IgD-negative memory B cell (primary cell): ENCODE measurements around the gene IBA57. TPM values are rescaled to one million over a fixed set of nuclear protein-coding genes. Genes with fewer than 3 reads are reported as not detected.

Source experiments
- H3K27ac Mint-ChIP-seq, 3 donors: one replicate each; pipeline ENCODE4 v1.8.0; 2020 to 2022; ENCODE audit warnings: mild to moderate bottlenecking in 3 of 3, mixed read lengths in 3 of 3, moderate library complexity in 1 of 3
- H3K27me3 Mint-ChIP-seq: one replicate; pipeline ENCODE4 v1.8.0; 2021; ENCODE audit warnings: mixed read lengths
- H3K36me3 Mint-ChIP-seq: one replicate; pipeline ENCODE4 v1.8.0; 2020; ENCODE audit warnings: mild to moderate bottlenecking, mixed read lengths
- H3K4me1 Mint-ChIP-seq, 3 donors: one replicate each; pipeline ENCODE4 v1.8.0; 2020 to 2022; ENCODE audit warnings: mixed read lengths in 3 of 3, mild to moderate bottlenecking in 1 of 3
- H3K4me3 Mint-ChIP-seq, 4 donors: one replicate each; pipeline ENCODE4 v1.8.0; 2020 to 2022; ENCODE audit warnings: mild to moderate bottlenecking in 4 of 4, mixed read lengths in 4 of 4, moderate library complexity in 3 of 4
- H3K9me3 Mint-ChIP-seq, 3 donors: one replicate each; pipeline ENCODE4 v1.8.0; 2020 to 2021; ENCODE audit warnings: mixed read lengths in 3 of 3, mild to moderate bottlenecking in 1 of 3
- polyA plus RNA-seq: library from polyadenylated mRNA; unstranded; fragments of 300-500 nt; fragmentation: Illumina TruSeq; gene quantifications from one replicate; pipeline ENCODE4 v1.2.3, GENCODE V29; 2021

Gene IBA57
- polyA plus RNA-seq, 1 donor from 2014 or later: 3.3 TPM

DNA sequence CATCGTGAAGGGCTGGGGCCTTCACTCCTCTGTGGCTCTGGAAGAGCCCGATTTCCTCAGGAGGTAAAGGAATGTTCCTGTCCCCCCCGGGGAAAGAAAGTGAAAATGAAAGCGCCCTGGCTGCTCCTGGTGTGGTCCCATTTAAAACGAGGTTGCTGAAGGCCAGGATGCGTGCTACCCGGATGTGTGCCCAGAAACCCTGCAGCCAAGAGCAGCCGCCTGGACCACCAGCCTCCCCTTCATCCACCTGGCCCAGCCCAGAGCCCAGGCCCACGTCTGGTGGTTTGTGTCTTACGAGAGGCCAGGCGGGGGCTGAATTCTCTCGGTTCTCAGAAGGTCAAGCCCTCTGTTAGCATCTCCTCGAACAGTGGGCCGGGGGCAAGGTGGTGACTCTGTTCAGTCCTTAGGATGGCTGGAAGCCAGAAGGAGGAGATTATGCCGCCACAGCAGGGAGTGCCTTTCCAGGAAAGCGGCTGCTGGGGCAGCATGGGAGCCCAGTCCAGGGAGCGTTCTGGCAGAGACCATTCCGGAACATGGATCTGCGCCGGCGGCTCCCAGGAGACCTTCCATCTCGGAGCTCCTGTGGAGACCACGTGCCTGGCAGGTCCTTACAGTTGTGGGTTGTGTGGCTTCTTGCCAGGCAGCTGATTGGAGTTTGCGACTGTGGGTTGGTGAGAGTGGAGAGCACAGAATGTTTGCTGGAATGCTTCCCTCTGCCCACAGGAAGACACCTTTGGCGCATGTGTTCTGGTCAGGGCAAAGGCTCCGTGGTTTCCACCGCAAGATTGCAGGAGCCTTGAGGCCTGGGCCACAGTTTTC is 24.2 kb upstream of the IBA57 start:
- H3K27ac Mint-ChIP-seq: peak overlapping the region; percentile 84 to 99 (median 88)
- H3K36me3 Mint-ChIP-seq: no peaks in the 10 kb centered on the region
- peak overlapping the region; percentile 84 to 98 (median 96) for H3K4me3 Mint-ChIP-seq
- no peaks in the 10 kb centered on the region for H3K9me3 Mint-ChIP-seq
- no peaks in the 10 kb centered on the region for H3K27me3 Mint-ChIP-seq
- peaks cover 7 to 37% (median 30%) of the 10 kb centered on the region in 3 donors for H3K4me1 Mint-ChIP-seq

DNA sequence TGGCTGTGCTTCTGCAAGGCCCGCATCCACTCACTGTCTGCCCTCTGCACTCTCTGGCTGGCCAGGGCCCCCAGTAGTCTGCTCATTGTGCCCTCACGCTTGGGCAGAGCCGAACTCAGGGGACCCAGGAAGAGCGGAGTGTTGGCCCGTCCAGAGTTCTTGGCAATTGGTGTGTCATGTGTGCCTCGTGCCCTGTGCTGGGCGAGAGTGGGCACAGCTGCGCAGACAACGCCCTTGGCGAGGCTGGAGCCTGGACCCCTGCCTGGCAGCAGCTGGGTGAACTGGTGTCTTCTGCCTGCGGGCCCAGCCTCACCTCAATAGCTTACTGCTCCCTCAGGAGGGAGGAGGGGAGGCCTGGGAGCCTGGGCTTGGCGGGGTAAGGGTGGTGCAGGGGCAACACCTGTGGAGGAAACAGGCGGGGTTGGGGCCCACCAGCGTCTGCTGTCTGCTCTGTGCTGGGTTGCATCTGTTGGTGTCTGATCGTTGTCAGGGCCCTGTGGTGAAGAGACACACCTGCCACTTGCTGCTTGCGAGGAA is 23.4 kb upstream of the IBA57 start:
- peak overlapping the region in 3 of 4 donors; percentile 48 to 84 (median 51) for H3K4me3 Mint-ChIP-seq
- no peaks in the 10 kb centered on the region for H3K36me3 Mint-ChIP-seq
- H3K9me3 Mint-ChIP-seq: no peaks in the 10 kb centered on the region
- H3K27me3 Mint-ChIP-seq: no peaks in the 10 kb centered on the region
- H3K4me1 Mint-ChIP-seq: peaks cover 7 to 30% (median 24%) of the 10 kb centered on the region in 3 donors
- H3K27ac Mint-ChIP-seq: no peak overlapping the region

DNA sequence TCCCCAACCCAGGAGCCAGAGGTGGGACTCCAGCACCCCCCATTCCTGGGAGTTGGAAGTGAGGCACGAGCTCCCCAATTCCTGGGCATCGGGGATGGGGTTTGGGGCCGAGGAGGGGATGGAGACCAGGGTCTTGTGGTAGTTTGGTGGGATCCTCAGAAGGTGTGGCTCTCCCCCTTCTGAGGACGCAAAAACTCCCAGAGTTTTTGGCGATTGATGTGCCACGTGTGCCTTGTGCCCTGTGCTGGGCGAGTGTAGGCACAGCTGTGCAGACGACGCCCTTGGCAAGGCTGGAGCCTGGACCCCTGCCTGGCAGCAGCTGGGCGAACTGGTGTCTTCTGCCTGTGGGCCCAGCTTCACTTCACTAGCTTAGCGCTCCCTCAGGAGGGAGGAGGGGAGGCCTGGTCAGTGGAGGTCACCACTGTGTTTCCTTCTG is 22.9 kb upstream of the IBA57 start:
- Mint-ChIP-seq H3K4me1 (peaks cover 7 to 28% (median 23%) of the 10 kb centered on the region in 3 donors), H3K27me3 (no peaks in the 10 kb centered on the region), H3K27ac (no peak overlapping the region), H3K4me3 (peak overlapping the region in 3 of 4 donors; percentile 12 to 60 (median 54)), H3K36me3 (no peaks in the 10 kb centered on the region), H3K9me3 (no peaks in the 10 kb centered on the region)

GRCh38 chr1:228143480-228144192 is 22.0 kb upstream of the IBA57 start:
- Mint-ChIP-seq H3K4me3 (peak overlapping the region in 3 of 4 donors; percentile 54 to 73 (median 60)), H3K9me3 (no peaks in the 10 kb centered on the region), H3K27ac (peak overlapping the region in 2 of 3 donors; percentile 59 to 84), H3K36me3 (no peaks in the 10 kb centered on the region), H3K27me3 (no peaks in the 10 kb centered on the region), H3K4me1 (peaks cover 0 to 22% (median 17%) of the 10 kb centered on the region in 3 donors)

DNA sequence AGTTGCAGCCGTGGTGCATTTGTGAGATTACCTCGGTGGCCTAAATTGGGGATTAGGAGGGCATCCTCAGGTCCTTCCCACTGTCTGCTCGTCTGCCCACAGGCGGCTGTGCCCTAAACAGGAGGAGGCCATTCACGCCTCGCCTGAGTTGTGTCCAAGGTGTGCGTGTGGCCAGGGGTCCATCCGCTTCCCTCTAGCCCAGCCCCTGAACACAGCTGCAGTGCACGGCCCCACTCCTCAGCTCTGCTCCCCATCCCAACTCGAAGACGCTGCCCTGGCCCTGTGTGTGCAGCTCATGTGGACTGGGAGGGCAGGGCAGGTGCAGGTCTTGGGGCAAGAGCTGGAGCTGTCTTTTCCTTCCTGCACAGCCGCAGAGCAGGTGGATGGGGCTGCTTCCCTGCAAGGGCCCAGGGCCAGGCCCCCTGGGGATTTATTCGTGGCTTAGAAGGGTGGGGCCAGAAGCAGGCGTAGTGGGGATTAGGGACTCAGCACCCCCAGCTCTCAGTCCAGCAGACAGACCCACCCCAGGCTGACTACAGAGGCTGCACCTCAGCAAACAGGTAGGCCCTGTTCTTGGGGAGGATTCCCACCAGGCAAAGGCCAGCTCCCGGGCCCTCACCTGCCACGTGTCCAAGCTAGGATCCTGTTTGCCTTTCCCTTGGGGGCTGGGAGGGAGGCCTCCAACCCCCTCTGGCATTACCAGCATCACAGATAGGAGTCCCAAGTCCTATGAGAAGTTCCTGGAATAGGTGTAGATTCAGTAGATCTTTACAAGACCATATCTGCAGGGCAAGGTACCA is 21.2 kb upstream of the IBA57 start:
- Mint-ChIP-seq H3K27me3 (no peaks in the 10 kb centered on the region), H3K4me1 (peaks cover 0 to 22% (median 17%) of the 10 kb centered on the region in 3 donors), H3K9me3 (no peaks in the 10 kb centered on the region), H3K27ac (peak overlapping the region in 1 of 3 donors; percentile 59), H3K36me3 (no peaks in the 10 kb centered on the region), H3K4me3 (peak overlapping the region in 2 of 4 donors; percentile 45 to 54)

- H3K9me3 Mint-ChIP-seq: no peaks in the 10 kb centered on the region
- peaks cover 0 to 19% (median 15%) of the 10 kb centered on the region in 3 donors for H3K4me1 Mint-ChIP-seq
- no peak overlapping the region for H3K27ac Mint-ChIP-seq
- H3K27me3 Mint-ChIP-seq: no peaks in the 10 kb centered on the region
- H3K36me3 Mint-ChIP-seq: no peaks in the 10 kb centered on the region
- peak overlapping the region in 1 of 4 donors; percentile 42 for H3K4me3 Mint-ChIP-seq
Measured at GRCh38 chr1:228144993-228145343, 20.6 kb upstream of the IBA57 start.

DNA sequence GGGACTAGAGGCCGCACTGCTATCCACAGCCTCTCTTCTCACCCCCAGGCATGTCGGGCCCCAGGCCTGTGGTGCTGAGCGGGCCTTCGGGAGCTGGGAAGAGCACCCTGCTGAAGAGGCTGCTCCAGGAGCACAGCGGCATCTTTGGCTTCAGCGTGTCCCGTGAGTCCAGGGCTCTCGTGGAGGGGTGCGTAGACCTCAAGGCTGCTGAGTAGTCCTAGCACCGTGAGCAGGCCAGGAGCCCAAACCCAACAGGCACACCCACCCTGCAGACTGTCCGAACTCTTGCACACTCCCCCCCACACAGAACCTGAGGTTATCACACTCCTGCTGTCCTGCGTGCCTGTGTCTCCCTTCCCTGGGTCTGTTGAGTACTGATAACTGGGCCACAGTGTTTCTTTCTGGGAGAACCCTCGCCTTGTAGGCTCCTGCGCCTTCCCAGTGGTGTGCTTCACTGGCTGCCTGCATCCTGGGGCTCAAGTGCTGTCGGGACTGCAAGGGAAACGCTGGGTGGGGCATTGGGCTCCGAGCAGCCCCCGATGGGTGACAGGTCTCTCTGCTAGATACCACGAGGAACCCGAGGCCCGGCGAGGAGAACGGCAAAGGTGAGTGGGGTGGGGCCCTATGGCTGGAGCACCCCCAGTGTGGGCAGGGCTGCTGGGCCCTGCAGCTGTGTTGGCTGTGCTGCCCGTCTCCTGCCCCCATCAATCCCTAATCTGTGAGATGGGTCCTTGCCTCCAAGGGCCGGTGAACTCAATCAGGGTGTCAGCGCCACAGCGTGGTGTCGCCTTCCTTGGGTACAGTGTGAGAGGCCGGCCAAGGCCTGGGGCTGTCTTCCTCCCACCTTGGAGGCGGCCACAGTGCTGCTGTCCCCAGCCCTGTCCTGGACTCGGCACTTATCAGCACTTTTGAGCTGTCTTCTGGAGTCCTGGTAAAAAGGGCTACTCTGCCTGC is 19.9 kb upstream of the IBA57 start:
- Mint-ChIP-seq H3K4me3 (no peak overlapping the region), H3K27me3 (no peaks in the 10 kb centered on the region), H3K27ac (no peak overlapping the region), H3K9me3 (no peaks in the 10 kb centered on the region), H3K4me1 (peaks cover 0 to 19% (median 15%) of the 10 kb centered on the region in 3 donors), H3K36me3 (no peaks in the 10 kb centered on the region)

DNA sequence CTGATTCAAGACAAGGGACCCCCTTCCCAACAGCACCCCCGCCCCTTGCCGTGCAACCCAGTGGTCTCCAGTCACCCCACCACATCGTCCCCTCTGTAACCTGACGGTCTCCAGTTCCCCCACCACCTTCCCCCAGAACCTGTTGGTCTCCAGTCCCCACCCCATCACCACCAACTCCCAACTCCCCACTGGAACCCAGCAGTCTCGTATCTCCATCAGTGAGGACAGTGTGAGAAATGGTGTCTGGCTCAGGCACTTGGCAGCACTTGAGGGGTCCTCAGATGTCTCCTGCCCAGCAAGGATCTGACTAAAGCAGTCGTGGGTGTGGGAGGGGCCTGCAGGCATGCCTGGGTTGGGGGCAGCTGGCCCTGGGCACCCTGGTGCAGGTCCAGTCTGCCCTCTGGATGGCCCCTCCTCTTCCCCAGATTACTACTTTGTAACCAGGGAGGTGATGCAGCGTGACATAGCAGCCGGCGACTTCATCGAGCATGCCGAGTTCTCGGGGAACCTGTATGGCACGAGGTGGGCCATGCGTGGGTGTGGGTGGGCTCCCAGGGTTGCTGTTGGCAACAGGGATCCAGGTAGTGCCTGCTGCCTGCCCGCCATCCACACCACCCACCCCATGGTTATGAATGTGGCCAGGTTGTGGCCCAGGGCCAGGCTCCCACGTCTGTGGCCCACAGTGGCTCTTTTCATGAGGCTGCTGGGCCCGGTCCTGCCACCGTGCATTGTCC is 19.0 kb upstream of the IBA57 start:
- H3K27me3 Mint-ChIP-seq: no peaks in the 10 kb centered on the region

GRCh38 chr1:228147151-228147693 is 18.4 kb upstream of the IBA57 start:
- Mint-ChIP-seq H3K27ac (no peak overlapping the region), H3K27me3 (no peaks in the 10 kb centered on the region)

More for the DNA sequence above, 19.0 kb upstream of the IBA57 start:
- H3K9me3 Mint-ChIP-seq: no peaks in the 10 kb centered on the region
- no peak overlapping the region for H3K27ac Mint-ChIP-seq
- H3K4me3 Mint-ChIP-seq: no peak overlapping the region
- H3K36me3 Mint-ChIP-seq: no peaks in the 10 kb centered on the region
- H3K4me1 Mint-ChIP-seq: peaks cover 0 to 15% (median 12%) of the 10 kb centered on the region in 3 donors

DNA sequence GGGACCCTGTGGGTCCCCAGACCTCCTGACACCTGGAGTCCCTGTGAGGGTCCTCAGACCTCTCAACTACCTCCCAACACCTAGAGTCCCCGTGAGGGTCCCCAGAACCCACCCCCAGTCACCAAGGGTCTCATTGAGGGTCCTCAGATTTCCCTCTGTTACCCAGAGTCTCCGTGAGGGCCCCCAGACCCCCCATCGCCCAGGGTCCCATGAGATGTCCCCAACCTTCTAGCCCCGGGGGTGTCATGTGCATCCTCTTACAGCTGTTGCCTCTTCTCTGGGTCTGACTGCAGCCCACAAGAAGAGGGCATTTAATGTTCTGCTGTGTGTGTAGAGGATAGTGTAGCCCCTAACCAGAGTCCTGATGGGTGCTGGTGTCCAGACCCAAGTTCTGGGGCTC is 17.8 kb upstream of the IBA57 start:
- H3K9me3 Mint-ChIP-seq: no peaks in the 10 kb centered on the region
- no peaks in the 10 kb centered on the region for H3K36me3 Mint-ChIP-seq
- no peak overlapping the region for H3K4me3 Mint-ChIP-seq
- peaks cover 0 to 14% (median 13%) of the 10 kb centered on the region in 3 donors for H3K4me1 Mint-ChIP-seq
- no peak overlapping the region for H3K27ac Mint-ChIP-seq
- H3K27me3 Mint-ChIP-seq: no peaks in the 10 kb centered on the region

More at GRCh38 chr1:228147151-228147693, 18.4 kb upstream of the IBA57 start:
- H3K4me1 Mint-ChIP-seq: peaks cover 0 to 15% (median 12%) of the 10 kb centered on the region in 3 donors
- no peak overlapping the region for H3K4me3 Mint-ChIP-seq
- no peaks in the 10 kb centered on the region for H3K9me3 Mint-ChIP-seq
- no peaks in the 10 kb centered on the region for H3K36me3 Mint-ChIP-seq

DNA sequence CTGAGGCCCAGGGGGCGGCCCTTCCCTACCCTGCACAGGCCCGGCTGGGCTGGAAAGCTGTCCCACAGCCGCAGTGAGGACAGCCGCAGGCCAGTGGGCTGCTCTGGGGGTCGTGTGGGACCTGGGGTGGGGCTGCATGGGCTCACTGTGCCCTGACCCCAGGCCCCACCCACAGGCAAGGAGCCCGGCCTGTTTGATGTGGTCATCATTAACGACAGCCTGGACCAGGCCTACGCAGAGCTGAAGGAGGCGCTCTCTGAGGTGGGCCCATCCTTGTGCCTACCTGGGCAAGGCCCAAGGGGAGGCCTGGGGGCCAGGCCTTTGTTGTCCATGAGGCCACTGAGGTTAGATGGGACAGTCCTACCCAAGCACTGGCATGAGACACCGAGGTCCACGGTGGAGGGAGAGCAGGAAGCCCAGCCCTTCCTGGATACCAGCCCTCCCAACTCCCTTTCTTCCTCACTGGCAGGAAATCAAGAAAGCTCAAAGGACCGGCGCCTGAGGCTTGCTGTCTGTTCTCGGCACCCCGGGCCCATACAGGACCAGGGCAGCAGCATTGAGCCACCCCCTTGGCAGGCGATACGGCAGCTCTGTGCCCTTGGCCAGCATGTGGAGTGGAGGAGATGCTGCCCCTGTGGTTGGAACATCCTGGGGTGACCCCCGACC is 17.3 kb upstream of the IBA57 start:
- H3K4me1 Mint-ChIP-seq: peaks cover 0 to 12% (median 9%) of the 10 kb centered on the region in 3 donors
- H3K27ac Mint-ChIP-seq: peak overlapping the region in 1 of 3 donors; percentile 25
- H3K27me3 Mint-ChIP-seq: no peaks in the 10 kb centered on the region
- H3K9me3 Mint-ChIP-seq: no peaks in the 10 kb centered on the region
- H3K36me3 Mint-ChIP-seq: no peaks in the 10 kb centered on the region
- H3K4me3 Mint-ChIP-seq: peak overlapping the region in 1 of 4 donors; percentile 48

DNA sequence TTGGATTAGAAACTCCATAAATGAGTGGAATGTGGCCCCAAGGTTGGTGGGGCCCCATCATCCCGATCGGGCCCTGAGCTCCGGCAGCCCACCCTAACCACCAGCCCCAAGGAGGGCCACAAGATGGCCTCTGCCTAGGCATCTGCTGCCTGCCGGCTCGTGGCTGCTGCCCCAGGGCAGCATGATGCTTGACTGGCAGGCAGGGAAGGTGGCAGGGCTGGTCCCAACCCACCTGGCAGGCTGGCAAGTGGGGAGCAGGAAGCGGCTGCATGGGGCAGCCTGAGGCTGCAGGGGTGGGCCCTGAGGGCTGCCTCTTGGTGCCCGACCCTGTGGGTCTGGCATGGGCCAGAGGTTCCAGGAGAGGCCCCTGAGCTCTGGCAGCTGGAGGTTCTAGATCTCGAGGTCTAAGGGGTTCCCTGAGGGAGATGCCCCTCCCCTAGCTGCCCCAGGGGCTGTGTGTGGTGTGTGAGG is 16.6 kb upstream of the IBA57 start:
- Mint-ChIP-seq H3K36me3 (peaks cover 2% of the 10 kb centered on the region), H3K27ac (peak overlapping the region in 1 of 3 donors; percentile 25), H3K4me1 (peaks cover 0 to 6% (median 3%) of the 10 kb centered on the region in 3 donors), H3K27me3 (no peaks in the 10 kb centered on the region), H3K9me3 (no peaks in the 10 kb centered on the region), H3K4me3 (peak overlapping the region in 1 of 4 donors; percentile 48)
